Measurements from ENCODE around the gene CPA4.

Gene CPA4

DNA sequence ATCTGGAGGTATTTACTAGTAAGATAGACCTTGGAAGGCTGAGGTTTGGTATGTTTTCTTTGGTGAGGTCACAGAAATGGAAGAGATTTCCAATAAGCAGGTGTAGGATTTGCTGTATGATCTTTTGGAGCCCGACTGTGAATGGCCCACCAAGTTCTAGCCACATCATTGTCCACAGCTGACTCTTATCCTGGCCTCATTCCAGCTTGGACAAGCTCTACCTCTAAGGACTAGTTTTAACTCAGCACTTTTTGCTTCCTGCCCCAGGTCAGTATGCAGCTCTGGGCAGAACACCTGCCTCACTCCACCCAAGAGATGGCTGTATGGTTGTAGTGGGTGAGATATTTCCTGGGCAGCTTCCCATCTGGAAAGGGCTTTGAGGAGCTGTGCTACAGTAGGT is 6.1 kb upstream of the CPA4 start:
- TF ChIP-seq CTCF (IDR thresholded peaks at IDR 0.05; ENCODE audit: insufficient read depth, low read depth, low read length, missing control alignments) = no peak
- no peak for DNase-seq (ENCODE audit: low read depth)
- no peak overlapping the region for H3K4me3 ChIP-seq (ENCODE audit: low read depth, low read length)

DNA sequence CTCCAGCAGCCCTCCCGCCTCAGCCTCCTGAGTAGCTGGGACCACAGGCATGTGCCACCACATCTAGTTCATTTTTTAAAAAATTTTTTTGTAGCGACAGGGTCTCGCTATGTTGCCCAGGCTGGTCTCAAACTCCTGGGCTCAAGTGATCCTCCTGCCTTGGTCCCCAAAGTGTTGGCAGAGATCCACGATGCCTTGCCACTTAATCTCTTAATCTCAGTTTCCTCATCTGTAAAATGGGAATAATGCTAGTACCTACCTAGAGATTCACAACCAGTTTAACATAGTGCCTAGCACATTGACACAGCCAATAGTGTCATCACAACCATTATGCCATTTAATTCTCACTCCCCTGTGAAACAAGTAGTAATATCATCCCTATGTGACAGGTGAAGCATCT is 4.8 kb upstream of the CPA4 start:
- no peak overlapping the region for H3K4me3 ChIP-seq (ENCODE audit: low read depth, low read length)
- no peak for DNase-seq (ENCODE audit: low read depth)
- no peak for TF ChIP-seq CTCF (IDR thresholded peaks at IDR 0.05; ENCODE audit: insufficient read depth, low read depth, low read length, missing control alignments)

- H3K4me3 ChIP-seq (ENCODE audit: low read depth, low read length) = no peak overlapping the region
- no peak for DNase-seq (ENCODE audit: low read depth)
- TF ChIP-seq CTCF (IDR thresholded peaks at IDR 0.05; ENCODE audit: insufficient read depth, low read depth, low read length, missing control alignments) = no peak
These were observed 4.1 kb upstream of the CPA4 start for GRCh38 chr7:130288829-130289228.

- H3K4me3 ChIP-seq (ENCODE audit: low read depth, low read length) = no peak overlapping the region
- no peak for TF ChIP-seq CTCF (IDR thresholded peaks at IDR 0.05; ENCODE audit: insufficient read depth, low read depth, low read length, missing control alignments)
- no peak for DNase-seq (ENCODE audit: low read depth)
These were observed 3.5 kb upstream of the CPA4 start for GRCh38 chr7:130289478-130289877.

DNA sequence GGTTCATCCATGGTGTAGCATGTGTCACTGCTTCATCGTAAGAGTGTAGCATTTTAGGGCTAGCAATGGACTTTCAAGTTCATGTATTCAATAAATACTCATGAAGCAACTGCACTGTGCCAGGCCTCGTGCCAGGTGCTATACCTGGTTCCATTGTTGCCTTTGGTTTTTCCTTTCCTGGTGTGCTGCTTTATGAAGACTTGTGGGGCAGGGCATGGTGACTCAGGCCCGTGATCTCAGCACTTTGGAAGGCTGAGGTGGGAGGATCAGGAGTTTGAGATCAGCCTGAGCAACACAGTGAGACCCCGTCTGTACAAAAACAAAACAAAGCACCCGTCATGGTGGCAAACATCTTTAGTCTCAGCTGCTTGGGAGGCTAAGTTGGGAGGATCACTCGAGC is 2.2 kb upstream of the CPA4 start:
- DNase-seq (ENCODE audit: low read depth) = no peak
- no peak for TF ChIP-seq CTCF (IDR thresholded peaks at IDR 0.05; ENCODE audit: insufficient read depth, low read depth, low read length, missing control alignments)
- no peak overlapping the region for H3K4me3 ChIP-seq (ENCODE audit: low read depth, low read length)

DNA sequence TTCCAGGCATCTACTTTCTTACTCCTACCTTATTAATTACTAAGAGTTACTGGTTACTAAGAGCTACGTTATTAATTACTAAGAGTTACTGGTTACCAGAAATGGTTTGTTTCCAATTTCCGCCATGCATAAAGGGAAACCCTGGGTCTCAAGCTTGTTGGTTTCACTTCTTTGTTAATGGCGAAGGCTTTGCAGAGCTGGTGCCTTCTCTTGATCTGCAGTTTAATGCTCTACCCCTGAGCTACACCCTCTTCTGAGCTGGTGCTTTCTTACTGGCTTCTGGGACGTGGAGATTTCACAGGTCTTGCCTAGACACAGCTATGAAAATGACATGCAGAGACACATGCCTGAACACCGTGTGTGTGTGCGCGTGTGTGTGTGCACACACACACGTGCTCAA is 560 bp downstream of the CPA4 start:
- H3K4me3 ChIP-seq (ENCODE audit: low read depth, low read length) = no peak overlapping the region
- peak; percentile 53 for DNase-seq (ENCODE audit: low read depth)
- TF ChIP-seq CTCF (IDR thresholded peaks at IDR 0.05; ENCODE audit: insufficient read depth, low read depth, low read length, missing control alignments) = no peak

GRCh38 chr7:130294314-130294713 is 1.4 kb downstream of the CPA4 start:
- TF ChIP-seq CTCF (IDR thresholded peaks at IDR 0.05; ENCODE audit: insufficient read depth, low read depth, low read length, missing control alignments) = no peak
- DNase-seq (ENCODE audit: low read depth) = peak; percentile 69
- H3K4me3 ChIP-seq (ENCODE audit: low read depth, low read length) = no peak overlapping the region

Data from GM12865 (cell line).